GM12872 (cell line): Measurements from ENCODE around the gene FAM193A.

Experiments
- CTCF ChIP-seq: IDR thresholded peaks from 3 replicates; pipeline ENCODE4 v1.5.1; 2011; ENCODE audit warnings: low read depth, mild to moderate bottlenecking, low read length, moderate library complexity; ENCODE audit not compliant: insufficient read depth

FAM193A gene

GRCh38 chr4:2696423-2696822, 160.0 kb downstream of the FAM193A start:
- peak; percentile 32; the same call in 2 of the 3 replicates for TF ChIP-seq CTCF

DNA sequence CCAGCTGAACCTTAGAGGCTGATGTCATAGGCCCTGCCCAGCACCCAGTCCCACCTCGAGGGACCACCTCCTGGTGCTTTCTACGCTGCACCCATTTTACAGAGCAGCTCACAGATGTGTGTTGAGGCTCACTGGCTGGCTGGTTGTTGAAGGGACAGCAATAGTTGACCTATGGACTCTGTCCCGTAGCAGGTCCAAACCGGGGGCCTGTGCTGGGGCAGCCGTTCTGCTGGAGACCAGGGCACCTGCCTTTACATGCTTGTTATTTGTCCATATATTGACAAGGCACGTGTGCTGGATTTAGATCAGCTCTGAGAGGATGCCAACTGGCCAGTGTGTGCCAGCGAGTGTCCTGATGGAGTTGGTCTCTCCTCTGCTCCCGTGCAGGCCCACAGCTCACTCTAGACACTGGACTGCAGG, 161.6 kb downstream of the FAM193A start:
- TF ChIP-seq CTCF: no peak

- TF ChIP-seq CTCF: no peak
Measured at GRCh38 chr4:2698504-2698903, 162.1 kb downstream of the FAM193A start.

DNA sequence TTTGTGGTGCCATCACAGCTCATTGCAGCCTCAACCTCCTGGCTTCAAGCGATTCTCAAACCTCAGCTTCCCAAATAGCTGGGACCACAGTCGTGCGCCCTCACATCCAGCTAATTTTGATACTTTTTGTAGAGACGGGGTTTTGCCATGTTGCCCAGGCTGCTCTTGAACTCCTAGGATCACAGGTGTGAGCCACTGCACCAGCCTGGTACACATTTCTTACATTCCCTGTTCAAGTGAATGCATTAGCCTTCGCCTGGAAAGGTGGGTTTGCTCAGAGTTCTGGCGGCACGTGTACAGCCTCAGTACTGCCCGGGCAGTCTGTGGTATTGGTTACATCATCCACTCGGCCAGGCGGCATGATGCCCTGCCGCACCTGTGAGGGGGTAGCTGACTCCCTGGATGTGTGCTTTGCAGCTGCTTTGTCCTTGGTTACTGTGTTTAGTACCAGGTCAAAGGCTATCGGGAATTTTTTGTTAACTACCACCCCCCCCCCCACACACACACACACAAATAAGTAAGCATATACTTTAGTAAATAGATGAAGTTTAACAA, 162.6 kb downstream of the FAM193A start:
- no peak for TF ChIP-seq CTCF

DNA sequence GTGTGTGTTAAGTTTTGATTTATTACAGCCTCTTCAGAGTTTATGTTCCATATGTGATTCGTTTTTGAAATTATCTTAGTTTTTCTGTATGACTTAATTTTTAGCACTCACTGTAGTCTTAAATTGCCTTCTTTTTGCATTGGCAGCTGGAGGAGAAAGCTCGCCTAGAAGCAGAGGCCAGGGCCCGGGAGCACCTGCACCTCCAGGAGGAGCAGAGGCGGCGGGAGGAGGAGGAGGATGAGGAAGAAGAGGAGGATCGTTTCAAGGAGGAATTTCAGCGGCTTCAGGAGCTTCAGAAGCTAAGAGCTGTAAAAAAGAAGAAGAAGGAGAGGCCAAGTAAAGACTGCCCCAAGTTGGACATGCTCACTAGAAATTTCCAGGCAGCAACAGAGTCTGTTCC, 163.1 kb downstream of the FAM193A start:
- TF ChIP-seq CTCF: no peak

GRCh38 chr4:2700031-2700430, 163.6 kb downstream of the FAM193A start:
- TF ChIP-seq CTCF: no peak

DNA sequence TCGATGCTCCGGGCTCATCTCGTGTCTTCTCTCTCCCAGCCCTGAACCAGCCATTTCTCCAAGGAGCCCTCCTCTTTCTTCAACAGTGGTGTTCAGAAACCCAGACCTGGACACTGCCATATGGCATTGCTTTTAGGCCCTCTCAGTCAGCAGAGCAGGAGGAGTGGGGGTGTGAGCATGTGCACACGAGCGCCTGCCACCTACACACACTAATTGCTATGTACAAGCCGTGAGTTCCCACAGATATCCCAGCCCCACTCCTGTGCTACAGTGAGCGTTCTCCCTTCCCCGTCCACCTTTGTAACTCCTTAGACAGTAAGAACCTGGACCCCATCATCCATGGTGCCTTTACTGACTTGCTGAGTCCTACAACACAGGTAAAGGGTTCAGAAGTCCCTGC, 165.9 kb downstream of the FAM193A start:
- no peak for TF ChIP-seq CTCF
